Measurements from ENCODE around the gene HDAC7.

Gene HDAC7

DNA sequence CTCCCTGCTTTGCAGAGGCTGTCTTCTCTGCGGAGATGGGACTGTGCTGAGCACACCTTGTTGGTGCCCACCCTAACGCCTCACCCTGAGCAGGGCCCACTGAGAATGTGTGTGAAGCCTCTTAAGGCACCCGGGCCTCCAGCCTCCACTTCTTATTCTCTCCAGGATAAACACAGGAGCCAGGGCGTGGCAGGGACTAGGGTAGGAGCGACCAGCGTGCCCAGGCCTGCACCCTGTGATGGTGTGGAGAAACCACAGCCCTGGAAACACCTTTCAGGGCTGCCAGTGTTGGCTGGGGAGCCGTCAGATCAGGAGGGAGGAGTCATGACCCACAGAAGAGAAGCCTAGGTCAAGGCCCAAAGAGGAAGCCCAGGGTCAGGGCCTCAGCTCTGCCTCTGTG is 43.8 kb upstream of the HDAC7 start:
- TF ChIP-seq, protein P1, sequence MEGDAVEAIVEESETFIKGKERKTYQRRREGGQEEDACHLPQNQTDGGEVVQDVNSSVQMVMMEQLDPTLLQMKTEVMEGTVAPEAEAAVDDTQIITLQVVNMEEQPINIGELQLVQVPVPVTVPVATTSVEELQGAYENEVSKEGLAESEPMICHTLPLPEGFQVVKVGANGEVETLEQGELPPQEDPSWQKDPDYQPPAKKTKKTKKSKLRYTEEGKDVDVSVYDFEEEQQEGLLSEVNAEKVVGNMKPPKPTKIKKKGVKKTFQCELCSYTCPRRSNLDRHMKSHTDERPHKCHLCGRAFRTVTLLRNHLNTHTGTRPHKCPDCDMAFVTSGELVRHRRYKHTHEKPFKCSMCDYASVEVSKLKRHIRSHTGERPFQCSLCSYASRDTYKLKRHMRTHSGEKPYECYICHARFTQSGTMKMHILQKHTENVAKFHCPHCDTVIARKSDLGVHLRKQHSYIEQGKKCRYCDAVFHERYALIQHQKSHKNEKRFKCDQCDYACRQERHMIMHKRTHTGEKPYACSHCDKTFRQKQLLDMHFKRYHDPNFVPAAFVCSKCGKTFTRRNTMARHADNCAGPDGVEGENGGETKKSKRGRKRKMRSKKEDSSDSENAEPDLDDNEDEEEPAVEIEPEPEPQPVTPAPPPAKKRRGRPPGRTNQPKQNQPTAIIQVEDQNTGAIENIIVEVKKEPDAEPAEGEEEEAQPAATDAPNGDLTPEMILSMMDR (IDR thresholded peaks at IDR 0.05; ENCODE audit: low read depth, low read length): no peak
- DNase-seq (ENCODE audit: low read depth in 2 of 2): no peak
- H3K4me3 ChIP-seq (replicated peaks in 1 of 2; ENCODE audit: low read depth in 2 of 2, low read length in 2 of 2): no peak overlapping the region

DNA sequence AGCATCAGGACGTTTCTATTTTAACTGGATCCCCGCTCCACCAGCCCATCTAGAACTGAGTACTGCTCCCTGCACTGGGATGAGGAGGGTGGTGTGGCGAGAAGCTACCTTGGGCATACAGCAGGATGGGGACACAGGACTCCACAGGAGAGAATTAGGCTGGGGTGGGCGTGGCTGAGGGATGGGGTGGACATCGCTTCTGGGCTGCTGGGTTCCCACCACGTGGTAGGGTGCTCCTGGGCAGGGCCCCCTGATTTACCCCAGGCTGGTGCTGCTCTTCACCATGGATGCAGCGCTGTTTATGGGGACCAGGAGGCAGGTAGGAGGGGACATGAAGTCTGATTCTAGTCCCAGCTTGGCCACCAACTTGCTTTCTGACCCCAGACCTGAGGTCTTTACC is 43.2 kb upstream of the HDAC7 start:
- H3K4me3 ChIP-seq (replicated peaks in 1 of 2; ENCODE audit: low read depth in 2 of 2, low read length in 2 of 2): no peak overlapping the region
- no peak for DNase-seq (ENCODE audit: low read depth in 2 of 2)
- TF ChIP-seq, protein P1 (IDR thresholded peaks at IDR 0.05; ENCODE audit: low read depth, low read length): no peak

DNA sequence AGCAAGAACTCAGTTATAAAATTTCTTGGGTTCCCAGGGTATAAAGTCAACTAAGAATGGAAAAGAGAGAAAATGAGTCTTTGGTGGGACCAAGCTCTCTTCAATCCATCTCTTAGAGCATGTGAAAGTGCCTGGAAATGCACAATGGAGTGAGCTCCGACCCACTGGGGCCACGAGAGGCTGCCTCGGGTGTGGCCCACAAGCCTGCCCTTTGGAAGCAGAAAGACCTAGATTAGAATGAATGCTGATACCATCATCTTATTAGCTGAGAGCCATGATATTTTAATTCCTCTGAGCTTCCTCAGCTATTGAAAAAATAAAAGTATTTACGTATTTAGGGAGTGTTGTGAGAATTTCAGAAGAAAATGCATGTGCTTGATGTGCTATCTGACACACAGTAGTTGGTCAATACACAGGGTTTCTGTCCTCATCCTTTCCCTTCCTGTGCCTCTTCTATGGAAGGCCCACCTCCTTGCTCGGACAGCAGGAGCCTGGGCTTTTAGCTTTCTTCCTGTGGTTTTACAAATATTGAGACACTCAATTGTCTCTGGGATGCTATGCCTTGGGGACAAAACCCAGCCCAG is 42.6 kb upstream of the HDAC7 start:
- no peak for DNase-seq (ENCODE audit: low read depth in 2 of 2)
- H3K4me3 ChIP-seq (replicated peaks in 1 of 2; ENCODE audit: low read depth in 2 of 2, low read length in 2 of 2): no peak overlapping the region
- TF ChIP-seq, protein P1 (IDR thresholded peaks at IDR 0.05; ENCODE audit: low read depth, low read length): no peak

DNA sequence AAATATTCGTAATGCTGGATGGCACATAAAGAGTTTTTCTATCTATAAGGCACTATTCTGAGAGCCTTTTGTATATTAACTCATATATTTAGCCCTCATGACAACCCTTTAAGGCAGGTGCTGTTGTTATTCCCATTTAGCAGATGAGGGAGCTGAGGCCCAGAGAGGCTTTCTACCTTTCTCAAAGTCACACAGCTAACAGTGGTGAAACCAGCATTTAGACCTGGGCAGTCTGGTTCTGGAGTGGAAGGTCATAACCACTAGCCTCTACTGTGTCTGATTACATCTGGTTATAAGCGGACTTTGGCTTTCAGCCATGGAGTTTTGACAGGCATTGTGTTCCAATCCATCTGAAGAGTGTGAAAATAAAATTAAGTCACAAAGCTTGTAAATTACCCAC is 41.2 kb upstream of the HDAC7 start:
- DNase-seq (ENCODE audit: low read depth in 2 of 2): no peak
- H3K4me3 ChIP-seq (replicated peaks in 1 of 2; ENCODE audit: low read depth in 2 of 2, low read length in 2 of 2): no peak overlapping the region
- TF ChIP-seq, protein P1 (IDR thresholded peaks at IDR 0.05; ENCODE audit: low read depth, low read length): no peak

GRCh38 chr12:47860279-47860841 is 40.7 kb upstream of the HDAC7 start:
- H3K4me3 ChIP-seq (replicated peaks in 1 of 2; ENCODE audit: low read depth in 2 of 2, low read length in 2 of 2): no peak overlapping the region
- no peak for DNase-seq (ENCODE audit: low read depth in 2 of 2)
- TF ChIP-seq, protein P1 (IDR thresholded peaks at IDR 0.05; ENCODE audit: low read depth, low read length): no peak

- TF ChIP-seq, protein P1 (IDR thresholded peaks at IDR 0.05; ENCODE audit: low read depth, low read length): no peak
- no peak for DNase-seq (ENCODE audit: low read depth in 2 of 2)
- no peak overlapping the region for H3K4me3 ChIP-seq (replicated peaks in 1 of 2; ENCODE audit: low read depth in 2 of 2, low read length in 2 of 2)
Observed at GRCh38 chr12:47858511-47859266, 39.0 kb upstream of the HDAC7 start.

All from cardiac fibroblast (primary cell).